ENCODE data around the gene SPIN1.

Gene SPIN1

DNA sequence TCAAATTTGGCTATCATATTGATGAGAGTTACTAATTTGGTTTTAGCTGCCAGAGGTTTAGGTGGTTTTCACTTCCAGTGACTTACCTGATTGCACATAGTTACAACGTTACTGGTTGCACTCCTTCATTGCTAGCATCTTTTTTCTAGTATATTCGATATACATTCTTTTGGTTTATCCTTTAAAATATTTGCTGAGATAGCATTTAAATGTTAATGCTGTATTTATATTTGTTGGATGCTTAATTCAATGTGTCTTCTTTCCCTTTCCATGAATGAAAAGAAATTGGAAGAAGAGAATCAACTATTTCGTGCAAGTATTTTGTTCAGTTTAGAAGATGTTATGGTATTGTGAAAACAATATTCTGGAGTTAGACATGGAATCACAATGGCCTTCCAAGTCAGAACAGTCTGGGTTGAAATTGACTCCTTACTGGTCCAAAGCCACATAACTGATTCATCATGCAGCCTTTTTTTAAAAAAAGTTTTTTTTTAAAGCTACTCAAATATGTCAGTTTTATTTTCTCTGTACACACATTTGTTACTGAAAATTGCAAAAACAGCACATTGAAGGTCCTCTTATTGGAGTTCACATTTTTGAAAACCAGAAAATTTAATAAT is 2.2 kb downstream of the SPIN1 start:
- DNase-seq: no peak

DNA sequence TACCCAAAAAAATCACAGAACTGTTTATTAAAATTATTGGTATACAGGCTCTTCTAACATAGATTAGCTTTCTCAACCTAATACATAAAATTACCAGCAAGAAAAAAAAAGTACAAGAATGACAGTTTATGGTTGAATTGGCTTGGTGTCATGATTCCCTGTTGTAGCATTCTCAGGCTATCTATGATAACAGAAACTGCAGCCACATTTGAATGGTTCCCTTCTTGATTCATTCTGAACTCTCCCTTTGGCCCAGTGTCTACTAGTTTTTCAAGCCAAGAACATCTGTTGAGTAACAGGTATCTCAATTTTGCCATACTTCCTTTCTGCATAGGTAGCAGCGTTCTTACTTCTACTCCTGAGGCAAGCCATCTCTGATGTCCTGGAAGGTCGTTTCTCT is 3.0 kb downstream of the SPIN1 start:
- DNase-seq: no peak

- no peak for DNase-seq
These were observed 3.7 kb downstream of the SPIN1 start for GRCh38 chr9:88391921-88392320.

- no peak for DNase-seq
These were observed 4.3 kb downstream of the SPIN1 start for GRCh38 chr9:88392549-88392948.

DNA sequence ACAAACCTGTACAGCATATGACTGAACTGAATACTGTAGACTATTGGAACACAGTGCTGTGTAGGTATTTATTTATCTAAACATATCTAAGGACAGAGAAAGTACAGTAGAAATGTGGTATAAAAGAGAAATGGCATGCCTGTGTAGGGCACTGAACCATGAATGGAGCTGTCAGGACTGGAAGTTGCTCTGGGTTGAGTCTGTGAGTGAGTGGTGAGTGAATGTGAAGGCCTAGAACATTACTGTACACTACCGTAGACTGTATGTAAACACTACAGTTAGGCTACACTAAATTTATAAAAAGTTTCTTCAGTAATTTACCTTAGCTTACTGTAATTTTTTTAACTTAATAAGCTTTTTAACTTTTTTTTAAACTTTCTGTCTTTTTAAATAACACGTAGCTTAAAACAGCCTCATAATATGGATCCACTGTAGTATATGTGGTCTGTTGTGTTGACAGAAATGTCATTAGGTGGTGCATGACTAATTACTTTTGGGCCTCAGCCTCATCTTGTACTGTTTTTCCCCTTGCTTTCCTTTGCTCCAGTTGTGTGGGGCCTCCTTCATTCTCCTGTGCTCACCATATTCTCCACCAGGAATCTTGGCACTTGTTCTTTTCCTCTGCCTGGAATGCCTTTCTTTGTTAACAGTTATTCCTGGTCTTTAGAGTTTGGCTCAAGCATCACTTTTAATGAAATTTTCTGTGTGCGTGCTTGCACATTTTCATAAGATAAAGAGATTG is 8.8 kb downstream of the SPIN1 start:
- DNase-seq: no peak

GRCh38 chr9:88398016-88398415 is 9.8 kb downstream of the SPIN1 start:
- no peak for DNase-seq

DNA sequence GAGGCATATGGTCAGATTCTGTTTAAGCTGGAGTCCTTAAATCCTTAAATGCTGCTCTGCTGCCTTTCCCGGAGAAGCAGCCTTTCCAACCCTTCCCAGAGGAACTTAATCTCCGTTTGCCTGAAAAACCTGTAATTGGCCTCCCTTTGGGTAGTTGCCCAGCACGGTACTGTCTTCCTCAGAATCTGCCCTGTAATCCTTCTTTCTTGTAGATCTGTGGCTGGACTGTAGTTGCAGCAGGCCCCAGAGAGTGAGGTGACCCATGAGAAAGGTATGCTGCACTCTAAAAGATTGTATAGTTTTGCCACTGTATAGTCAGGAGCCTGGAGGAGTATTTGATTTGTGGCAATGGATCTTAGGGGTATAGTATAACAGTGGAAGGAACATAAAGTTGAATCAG is 11.7 kb downstream of the SPIN1 start:
- no peak for DNase-seq

GRCh38 chr9:88403340-88403739 is 15.1 kb downstream of the SPIN1 start:
- DNase-seq: no peak

GRCh38 chr9:88406051-88406450 is 17.8 kb downstream of the SPIN1 start:
- no peak for DNase-seq

DNA sequence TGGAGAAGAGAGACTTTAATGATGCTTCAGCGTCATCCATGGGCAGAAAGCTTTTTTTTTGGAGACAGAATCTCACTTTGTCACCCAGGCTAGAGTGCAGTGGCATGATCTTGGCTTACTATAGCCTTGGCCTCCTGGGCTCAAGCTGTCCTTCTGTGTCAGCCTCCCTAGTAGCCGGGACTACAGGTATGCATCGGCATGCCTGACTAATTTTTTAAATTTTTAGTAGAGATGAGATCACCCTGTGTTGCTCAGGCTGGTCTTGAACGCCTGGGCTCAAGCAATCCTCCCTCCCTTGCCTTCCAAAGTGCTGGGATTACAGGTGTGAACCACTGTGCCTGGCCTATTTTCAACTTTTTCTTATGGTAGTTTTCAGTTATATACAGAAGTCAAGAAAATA is 23.2 kb downstream of the SPIN1 start:
- no peak for DNase-seq

GRCh38 chr9:88414298-88414697 is 26.1 kb downstream of the SPIN1 start:
- no peak for DNase-seq

- DNase-seq: no peak
These were observed 29.8 kb downstream of the SPIN1 start for GRCh38 chr9:88418025-88418424.

DNA sequence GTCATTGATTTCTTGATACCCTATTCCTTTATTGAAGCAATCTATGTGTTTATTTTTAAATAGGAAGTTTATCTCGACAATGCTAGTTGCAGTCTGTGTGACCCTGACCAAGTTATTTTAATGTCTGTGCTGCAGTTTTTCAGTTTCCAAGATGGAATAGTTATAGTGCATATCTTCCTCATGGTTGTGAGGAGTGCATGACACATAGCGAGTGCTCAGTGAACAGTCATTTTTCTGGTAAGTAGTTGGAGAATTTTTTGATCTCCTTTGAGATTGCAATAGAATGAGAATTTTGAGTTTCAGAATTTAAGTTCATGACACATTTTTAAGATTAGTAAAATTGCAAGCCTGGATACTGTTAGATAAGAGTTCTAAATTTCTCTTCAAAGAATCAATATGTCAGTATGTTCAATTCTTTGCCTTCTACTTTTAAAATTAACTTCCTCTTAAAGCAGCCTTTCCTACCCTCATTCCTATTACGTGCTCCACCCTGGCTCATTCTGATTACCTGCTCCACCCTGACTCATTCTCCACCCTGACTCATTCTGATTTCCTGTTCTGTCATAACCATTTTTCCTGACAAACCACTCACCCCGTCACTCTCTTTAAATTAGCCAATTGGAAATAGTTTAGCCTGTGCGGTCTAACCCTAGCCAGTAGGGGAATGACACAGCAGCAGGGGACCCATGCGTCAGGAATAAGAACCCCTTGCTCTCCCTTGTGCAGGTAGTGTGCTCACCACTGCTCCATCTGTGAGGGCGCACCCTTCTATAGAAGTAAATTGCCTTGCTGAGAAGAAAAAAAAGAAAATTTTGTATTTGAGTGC is 30.7 kb downstream of the SPIN1 start:
- no peak for DNase-seq

DNA sequence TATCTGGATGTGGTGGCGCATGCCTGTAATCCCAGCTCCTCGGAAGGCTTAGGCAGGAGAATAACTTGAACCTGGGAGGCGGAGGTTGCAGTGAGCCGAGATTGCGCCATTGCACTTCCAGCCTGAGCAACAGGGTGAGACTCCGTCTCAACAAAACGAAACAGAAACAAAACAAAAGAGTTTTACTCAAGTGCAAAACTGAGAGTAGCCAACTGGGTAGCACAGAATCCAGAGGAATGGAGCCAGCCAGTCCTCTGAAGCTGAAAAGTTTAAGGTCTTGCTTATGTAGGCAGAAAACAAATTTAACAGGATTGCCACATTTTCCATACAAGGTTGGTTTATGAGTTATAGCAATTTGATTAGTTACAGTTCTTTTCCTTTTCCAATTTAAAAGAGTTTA is 32.0 kb downstream of the SPIN1 start:
- no peak for DNase-seq

- DNase-seq: no peak
These were observed 33.1 kb downstream of the SPIN1 start for GRCh38 chr9:88421348-88421747.

DNA sequence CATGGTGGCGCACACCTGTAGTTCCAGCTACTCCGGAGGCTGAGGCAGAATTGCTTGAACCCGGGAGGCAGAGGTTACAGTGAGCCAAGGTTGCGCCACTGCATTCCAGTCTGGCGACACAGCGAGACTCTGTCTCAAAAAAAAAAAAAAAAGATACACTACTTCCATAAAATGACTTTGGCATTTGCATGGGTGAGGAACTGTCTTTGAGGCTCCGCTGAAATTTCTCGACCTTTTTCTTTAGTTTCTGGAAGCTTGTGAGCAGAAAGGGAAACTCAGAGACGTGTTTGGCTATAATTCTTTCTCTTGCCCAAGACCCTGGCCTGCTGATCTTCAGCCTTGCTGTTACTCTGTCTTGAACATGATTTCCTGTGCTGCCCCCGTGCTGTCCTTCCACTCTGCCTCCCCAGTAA is 37.3 kb downstream of the SPIN1 start:
- DNase-seq: no peak

- no peak for DNase-seq
These were observed 38.4 kb downstream of the SPIN1 start for GRCh38 chr9:88426651-88427050.

DNA sequence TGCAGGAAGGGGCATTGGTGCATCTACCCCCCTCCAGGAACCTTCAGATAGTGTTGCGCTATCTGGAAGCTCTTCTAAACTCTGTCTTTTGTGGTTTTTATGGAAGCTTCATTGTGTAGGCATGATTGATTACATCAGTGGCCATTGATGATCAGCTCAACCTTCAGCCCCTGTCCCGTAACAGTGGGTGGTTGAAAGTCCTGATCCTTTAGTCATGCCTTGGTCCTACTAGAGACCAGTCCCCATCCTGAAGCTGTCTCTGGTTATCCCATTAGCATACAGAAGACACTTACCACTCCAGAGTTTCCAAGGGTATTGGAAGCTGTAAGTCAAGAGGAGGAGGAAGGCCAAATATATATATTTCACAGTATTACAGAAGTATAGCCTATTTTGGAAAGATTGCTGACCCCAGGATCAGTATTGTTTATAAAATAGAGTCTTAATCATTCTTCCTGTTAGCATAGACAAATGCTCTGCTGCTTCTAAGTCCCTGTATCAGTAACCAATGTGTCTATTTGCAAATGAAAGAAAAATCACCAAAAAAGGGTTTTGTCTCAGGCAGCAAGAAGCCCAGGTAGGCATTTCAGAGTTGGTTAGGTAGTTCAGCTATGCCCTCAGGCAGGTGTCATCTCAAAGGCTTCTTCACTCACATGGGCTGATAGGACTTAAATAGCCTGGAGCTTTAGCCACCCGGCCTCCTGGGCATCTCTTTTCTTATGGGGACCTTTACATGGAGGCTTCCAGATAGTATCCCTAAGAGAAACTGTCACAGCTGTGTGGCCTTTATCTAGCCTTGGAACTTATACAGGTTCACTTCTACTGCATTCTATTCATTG is 41.6 kb downstream of the SPIN1 start:
- DNase-seq: no peak

GRCh38 chr9:88433583-88434255 is 45.5 kb downstream of the SPIN1 start:
- DNase-seq: no peak

- no peak for DNase-seq
These were observed 47.1 kb downstream of the SPIN1 start for GRCh38 chr9:88435336-88435735.

DNA sequence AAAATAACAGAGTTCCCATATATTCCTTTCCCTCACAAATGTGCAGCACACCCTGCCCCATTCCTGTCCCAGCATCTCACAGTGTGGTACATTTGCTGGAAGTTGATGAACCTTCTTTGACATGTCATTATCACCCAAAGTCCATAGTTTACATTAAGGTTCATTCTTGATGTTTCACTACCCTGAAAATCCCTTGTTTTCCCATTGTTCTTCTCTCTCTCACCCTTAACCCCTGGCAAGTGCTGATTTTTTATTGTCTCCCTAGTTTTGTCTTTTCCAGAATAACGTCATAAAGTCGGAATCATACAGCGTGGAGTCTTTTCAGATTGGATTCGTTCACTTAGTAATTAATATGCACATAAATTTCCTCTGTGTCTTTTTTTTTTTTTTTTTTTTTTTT is 48.1 kb downstream of the SPIN1 start:
- no peak for DNase-seq
